ENCODE data around the gene GALNT14.

The GALNT14 gene

DNA sequence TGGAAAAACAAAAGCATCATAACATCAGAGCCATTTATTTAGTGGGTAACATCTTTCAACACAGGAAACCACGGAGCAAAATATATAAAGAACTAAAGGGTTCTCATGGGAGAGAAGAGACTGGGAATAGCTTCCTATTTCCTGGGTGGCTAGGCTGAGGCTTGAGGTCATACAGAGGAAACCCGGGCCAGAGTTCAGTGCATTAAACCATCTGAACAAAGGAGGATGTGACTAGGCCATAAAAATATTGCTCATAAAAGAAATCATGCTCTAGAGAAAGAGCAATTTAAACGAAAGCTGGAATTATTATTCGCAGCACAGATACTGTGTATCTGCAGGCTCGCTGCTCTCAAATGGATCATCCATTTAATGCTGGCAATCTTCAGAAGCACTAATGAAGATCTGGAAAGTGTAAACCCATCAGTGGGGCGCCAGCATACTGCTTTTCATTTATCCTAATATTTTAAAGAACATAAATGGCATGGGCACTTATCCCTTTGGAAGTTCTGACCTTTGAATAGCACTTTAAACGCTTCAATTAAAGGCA, 83.3 kb downstream of the GALNT14 start:
- DNase-seq (ENCODE audit: low spot score), result no peak

GRCh38 chr2:31053929-31054782, 84.1 kb downstream of the GALNT14 start:
- no peak for DNase-seq (ENCODE audit: low spot score)

GRCh38 chr2:31052284-31052683, 86.0 kb downstream of the GALNT14 start:
- DNase-seq (ENCODE audit: low spot score), result no peak

DNA sequence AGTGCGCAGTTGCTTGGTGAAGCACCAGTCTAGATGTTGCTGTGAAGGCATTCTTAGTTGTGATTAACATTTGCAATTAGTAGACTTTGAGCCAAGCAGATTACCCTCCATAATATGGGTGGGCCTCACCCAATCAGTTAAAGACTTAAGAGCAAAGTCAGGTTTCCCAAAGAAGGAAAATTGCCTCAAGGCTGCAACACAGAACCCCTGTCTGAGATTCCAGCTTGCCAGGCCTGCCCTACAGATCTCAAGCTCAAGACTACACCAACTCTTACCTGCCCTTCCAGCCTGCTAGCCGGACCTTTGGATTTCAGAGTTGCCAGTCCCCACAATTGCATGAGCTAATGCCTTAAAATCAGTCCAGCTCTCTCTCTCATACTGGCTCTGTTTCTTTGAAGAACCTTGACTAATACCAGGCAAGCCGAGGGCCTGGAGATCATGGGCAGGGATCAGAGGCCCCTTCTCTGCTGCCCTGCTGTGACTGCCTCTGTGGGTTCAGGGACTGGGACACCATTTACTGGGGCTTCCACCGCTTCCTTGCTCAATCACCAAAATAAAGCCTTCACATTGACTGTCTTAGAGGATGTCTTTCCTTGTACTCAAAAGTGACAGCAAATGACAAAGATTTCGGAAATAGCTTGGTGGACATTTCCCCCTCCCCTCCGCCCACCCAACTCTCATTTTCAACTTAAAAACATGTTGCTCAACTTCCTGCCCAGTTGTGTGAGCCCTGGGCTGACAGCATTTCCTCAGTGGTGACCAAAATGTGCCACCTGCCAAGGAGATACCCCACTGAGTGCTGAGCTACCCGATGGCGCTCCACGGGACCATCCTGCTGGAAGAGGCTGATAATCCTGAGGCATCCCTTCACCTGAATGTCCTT, 86.7 kb downstream of the GALNT14 start:
- no peak for DNase-seq (ENCODE audit: low spot score)

- no peak for DNase-seq (ENCODE audit: low spot score)
Observed at GRCh38 chr2:31049916-31050588, 88.2 kb downstream of the GALNT14 start.

DNA sequence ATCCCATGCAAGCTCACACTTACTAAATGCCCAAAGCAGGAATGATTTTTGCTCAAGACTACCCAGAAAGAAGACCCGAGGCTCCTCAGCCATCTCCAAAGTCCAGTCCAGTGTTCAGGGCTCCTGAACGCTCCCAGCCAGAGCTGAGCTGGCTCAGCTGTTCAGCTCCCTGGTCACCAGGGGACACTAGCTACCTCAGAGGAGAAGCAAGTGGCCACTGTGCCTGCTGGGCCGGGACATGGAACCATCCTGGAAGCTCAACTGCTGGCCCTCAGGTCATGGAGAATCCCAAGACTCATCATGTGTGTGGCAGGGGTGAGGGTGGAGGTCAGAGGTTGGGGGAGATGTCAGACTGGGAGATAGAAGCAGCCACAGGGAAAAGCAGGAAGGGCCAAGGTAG, 89.0 kb downstream of the GALNT14 start:
- DNase-seq (ENCODE audit: low spot score), result no peak

GRCh38 chr2:31047599-31047998, 90.6 kb downstream of the GALNT14 start:
- DNase-seq (ENCODE audit: low spot score), result no peak

- DNase-seq (ENCODE audit: low spot score), result no peak
Observed at GRCh38 chr2:31038385-31038784, 99.9 kb downstream of the GALNT14 start.

GRCh38 chr2:31037058-31037457, 101.2 kb downstream of the GALNT14 start:
- no peak for DNase-seq (ENCODE audit: low spot score)

- no peak for DNase-seq (ENCODE audit: low spot score)
Observed at GRCh38 chr2:31033032-31033431, 105.2 kb downstream of the GALNT14 start.

DNA sequence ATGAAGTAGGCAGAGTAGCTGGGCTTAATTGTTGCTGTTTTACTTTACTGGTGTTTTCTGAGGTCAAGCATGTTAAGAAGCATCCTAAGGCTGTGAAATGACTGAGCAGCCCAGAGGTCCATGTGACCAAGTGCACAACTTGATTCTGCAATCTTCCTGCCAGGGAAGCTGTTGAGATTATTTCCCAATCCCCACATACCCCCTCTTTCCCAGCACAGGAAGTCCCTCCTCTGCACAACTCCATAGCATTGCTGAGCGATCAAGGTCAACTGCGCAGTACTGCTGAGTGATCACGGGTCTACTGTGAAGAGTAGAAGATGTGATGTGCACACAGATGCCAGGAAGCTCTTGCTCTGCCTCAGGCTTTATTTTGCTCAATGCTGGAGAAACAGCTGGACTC, 105.8 kb downstream of the GALNT14 start:
- DNase-seq (ENCODE audit: low spot score), result no peak

DNA sequence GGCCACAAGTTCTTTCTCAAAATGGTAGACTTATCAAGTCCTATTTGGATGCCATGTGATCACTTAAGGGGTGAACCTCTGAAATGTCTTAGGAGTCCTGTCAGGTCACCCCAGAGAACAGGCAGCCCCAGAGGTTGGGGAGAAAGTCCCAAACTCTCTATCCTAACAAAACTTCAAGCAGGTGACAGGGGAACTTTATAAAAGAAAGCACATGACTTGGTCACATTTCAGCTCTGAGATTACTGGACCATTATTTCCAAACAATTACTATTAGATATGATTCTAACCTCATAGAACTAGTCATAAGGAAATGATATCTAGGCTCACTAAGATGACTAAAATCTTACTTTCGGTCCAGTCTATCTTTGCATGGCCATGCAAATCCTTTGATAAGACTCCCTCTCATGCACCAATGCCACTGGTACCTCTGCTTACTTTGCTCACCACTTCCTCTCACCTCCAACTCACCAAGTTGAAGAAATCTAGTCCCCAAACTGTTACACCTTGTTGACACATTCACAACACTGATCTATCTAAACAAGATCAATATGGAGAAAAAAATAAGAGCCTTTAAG, 107.0 kb downstream of the GALNT14 start:
- DNase-seq (ENCODE audit: low spot score), result no peak

GRCh38 chr2:31028417-31028816, 109.8 kb downstream of the GALNT14 start:
- DNase-seq (ENCODE audit: low spot score), result no peak

DNA sequence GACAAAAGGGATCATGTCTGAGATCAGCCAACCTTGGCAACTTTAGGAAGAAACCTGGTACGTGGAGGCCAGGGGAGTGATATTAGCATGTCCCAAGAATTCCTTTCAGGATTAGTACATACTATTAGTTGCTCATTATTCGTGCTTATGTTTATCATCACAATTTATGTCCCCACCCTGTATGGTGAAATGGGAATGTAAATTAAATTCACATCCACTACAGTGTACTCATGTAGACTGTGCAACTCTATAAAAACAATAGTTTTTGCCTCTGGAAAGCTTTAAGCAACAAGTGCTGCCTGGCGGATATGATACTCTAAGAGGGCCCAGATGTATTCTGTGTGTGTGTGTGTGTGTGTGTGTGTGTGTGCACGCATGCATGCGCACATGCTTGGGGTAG, 110.7 kb downstream of the GALNT14 start:
- DNase-seq (ENCODE audit: low spot score), result no peak

DNA sequence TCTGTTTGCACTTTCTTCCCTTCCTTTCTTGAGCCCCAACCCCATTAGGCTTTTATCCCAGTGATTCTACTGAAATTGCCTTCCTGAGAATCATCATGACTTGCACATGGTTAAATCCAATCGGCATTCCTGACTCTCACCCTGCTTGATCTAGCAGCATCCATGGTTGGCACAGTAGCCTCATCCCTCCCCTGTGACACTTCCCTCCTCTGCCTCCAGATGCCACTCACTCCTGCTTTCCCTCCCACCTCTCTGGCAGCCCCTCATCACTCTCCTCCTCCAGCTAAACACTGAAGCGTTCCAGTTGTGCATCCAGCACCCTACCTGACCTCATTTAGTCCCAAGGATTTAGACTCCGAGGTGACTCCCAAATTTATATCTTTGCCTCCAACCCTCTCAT, 114.7 kb downstream of the GALNT14 start:
- no peak for DNase-seq (ENCODE audit: low spot score)

GRCh38 chr2:31020713-31021112, 117.5 kb downstream of the GALNT14 start:
- peak; percentile 55 for DNase-seq (ENCODE audit: low spot score)

GRCh38 chr2:31018280-31018679, 120.0 kb downstream of the GALNT14 start:
- no peak for DNase-seq (ENCODE audit: low spot score)

- DNase-seq (ENCODE audit: low spot score), result no peak
Observed at GRCh38 chr2:31016648-31017047, 121.6 kb downstream of the GALNT14 start.

GRCh38 chr2:31014516-31014915, 123.7 kb downstream of the GALNT14 start:
- DNase-seq (ENCODE audit: low spot score), result no peak

GRCh38 chr2:31013301-31013700, 124.9 kb downstream of the GALNT14 start:
- no peak for DNase-seq (ENCODE audit: low spot score)

- DNase-seq (ENCODE audit: low spot score), result no peak
Observed at GRCh38 chr2:31012406-31012805, 125.8 kb downstream of the GALNT14 start.

DNA sequence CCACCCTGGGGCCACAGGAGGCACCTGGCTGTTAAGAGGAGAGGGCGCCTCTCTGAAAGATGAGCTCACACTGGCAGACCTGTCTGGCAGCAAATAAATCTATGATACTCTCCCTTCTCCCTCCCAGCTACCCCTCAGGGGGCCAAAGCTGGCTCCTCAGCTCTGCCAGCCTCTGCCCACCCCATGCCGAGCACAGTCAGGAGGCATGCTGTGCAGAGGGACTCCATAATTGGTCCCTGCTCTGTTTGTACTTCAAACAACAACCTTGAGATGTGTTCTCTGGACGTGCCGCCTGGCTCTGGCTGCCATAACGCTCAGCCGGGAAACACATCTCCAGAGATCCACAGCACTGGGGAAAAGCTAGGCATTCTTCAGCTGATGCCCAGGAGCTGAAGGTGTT, 126.7 kb downstream of the GALNT14 start:
- DNase-seq (ENCODE audit: low spot score), result no peak
